Mesodermal cell (in vitro differentiated cells): ENCODE data around the gene PIGR.
"Not testable (repeated sequence)": the region's sequence is repeated elsewhere in the genome, so short reads cannot be mapped to it uniquely, and the experiment has no call there.

ENCODE experiments used
- H3K27ac ChIP-seq: 2 replicates; pipeline ENCODE4 v1.7.0; 2013; ENCODE audit warnings: mild to moderate bottlenecking, low read depth, low read length, moderate library complexity; ENCODE audit not compliant: severe bottlenecking
- H3K36me3 ChIP-seq: 2 replicates; pipeline ENCODE4 v1.7.1; 2013; ENCODE audit warnings: mild to moderate bottlenecking, low read length, moderate library complexity; ENCODE audit not compliant: control insufficient read depth, insufficient read depth
- H3K4me1 ChIP-seq: one replicate; pipeline ENCODE4 v1.7.1; 2013; ENCODE audit warnings: mild to moderate bottlenecking, low read length; ENCODE audit not compliant: insufficient read depth, control insufficient read depth, poor library complexity, severe bottlenecking
- H3K4me3 ChIP-seq: 2 replicates; pipeline ENCODE4 v1.7.0; 2013; ENCODE audit warnings: low read length, control low read depth, mild to moderate bottlenecking; ENCODE audit not compliant: insufficient read depth, poor library complexity, severe bottlenecking; ENCODE audit errors: extremely low read depth
- H3K9me3 ChIP-seq: 2 replicates; pipeline ENCODE4 v1.7.1; 2013; ENCODE audit warnings: mild to moderate bottlenecking, low read length, moderate library complexity; ENCODE audit not compliant: control insufficient read depth
- WGBS, 2 experiments: methylation state at CpG; one replicate each; pipeline ENCODE4 v1.1.5; 2013; ENCODE audit warnings: missing lambda C conversion rate in 2 of 2; ENCODE audit not compliant: insufficient coverage in 2 of 2; 5-methylcytosine and 5-hydroxymethylcytosine counted together

Gene PIGR

GRCh38 chr1:206933333-206933945, 12.8 kb downstream of the PIGR start:
- Histone ChIP-seq H3K4me3 (no peak overlapping the region), H3K27ac (no peak overlapping the region), H3K4me1 (no peaks in the 10 kb centered on the region), H3K36me3 (no peaks in the 10 kb centered on the region), H3K9me3 (no peaks in the 10 kb centered on the region)
- 45 to 63% methylated on average over 4 to 5 of the region's 8 CpGs for WGBS, 2 experiments

DNA sequence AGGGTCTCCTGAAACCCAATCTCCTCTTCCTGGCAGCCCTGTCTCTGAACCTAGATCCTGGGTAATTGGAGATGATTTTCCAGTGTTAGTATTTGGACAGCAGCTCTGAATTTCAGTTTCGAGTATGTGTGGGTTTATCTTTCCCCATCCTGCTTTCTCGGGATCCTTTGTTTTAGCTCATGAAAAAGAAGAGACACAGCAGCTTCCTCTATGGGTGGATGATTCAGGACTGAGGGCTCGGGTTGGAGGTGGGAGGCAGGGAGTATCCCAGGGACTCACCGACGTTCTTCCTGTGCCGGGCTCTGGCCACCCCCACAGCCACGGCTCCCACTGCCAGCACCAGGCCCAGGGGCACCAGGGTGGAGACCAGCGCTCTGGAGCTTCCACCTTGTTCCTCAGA, 14.1 kb downstream of the PIGR start:
- Histone ChIP-seq H3K4me1 (peaks cover 3% of the 10 kb centered on the region), H3K9me3 (no peaks in the 10 kb centered on the region), H3K36me3 (no peaks in the 10 kb centered on the region), H3K4me3 (no peak overlapping the region), H3K27ac (no peak overlapping the region)
- 84 to 90% methylated on average over 5 to 7 of the region's 8 CpGs for WGBS, 2 experiments

- H3K4me1 ChIP-seq = peaks cover 3% of the 10 kb centered on the region
- H3K4me3 ChIP-seq = no peak overlapping the region
- WGBS, 2 experiments = 82 to 83% methylated on average over 5 to 6 of the region's 6 CpGs
- no peaks in the 10 kb centered on the region for H3K36me3 ChIP-seq
- no peak overlapping the region for H3K27ac ChIP-seq
- no peaks in the 10 kb centered on the region for H3K9me3 ChIP-seq
Measured at GRCh38 chr1:206931709-206932108, 14.6 kb downstream of the PIGR start.

DNA sequence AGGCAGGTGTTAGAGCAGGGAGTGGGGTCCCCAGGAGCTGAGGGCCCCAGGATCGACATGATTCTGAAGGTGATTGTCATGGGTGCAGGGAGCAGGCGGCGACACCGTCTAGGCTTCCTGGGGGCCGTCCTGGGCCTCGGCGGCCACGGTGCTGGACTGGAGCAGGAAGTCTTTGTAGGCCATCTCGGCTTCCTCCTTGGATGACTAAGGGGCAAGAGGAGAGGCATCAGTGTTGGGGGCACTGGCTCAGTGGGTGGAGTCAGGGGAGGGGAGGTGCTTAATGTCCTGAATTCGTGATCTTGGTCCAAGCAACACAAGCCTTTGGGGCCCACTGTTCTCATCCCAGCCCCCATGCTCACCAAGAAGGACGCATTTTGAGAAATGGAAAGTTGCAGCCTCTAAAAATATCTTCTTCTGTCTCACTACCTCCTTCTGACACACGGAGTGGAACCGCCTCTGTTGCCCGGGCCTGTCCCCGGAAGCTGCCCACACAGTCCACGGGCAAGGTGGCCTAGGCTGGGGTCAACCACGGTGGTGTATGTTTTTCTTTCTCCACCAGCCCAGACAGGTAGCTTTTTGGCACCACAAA, 16.0 kb downstream of the PIGR start:
- Histone ChIP-seq H3K9me3 (no peaks in the 10 kb centered on the region), H3K36me3 (no peaks in the 10 kb centered on the region), H3K27ac (no peak overlapping the region), H3K4me3 (no peak overlapping the region), H3K4me1 (peaks cover 3% of the 10 kb centered on the region)
- WGBS, 2 experiments = 91 to 98% methylated on average over 12 to 16 of the region's 17 CpGs

DNA sequence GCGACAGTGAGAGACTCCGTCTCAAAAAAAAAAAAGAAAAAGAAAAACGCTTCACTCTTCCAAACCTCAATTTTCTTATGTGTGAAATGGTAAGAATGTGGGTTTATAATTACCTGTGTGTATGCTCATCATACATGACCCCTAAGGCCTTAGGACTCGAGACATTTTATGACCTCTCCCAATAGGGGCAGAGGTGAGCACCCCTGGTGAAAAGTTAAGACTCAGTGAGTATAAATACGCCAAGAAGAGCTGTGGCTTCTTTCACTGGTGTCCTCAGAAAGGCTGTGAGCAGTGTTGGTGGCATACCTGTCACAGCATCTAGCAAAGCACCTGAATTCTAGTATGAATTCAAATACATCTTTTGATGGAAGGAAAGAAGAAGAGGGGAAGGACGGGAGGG, 16.7 kb downstream of the PIGR start:
- WGBS, 2 experiments = 62 to 93% methylated on average over 2 of the region's 6 CpGs
- peaks cover 3% of the 10 kb centered on the region for H3K4me1 ChIP-seq
- H3K36me3 ChIP-seq = no peaks in the 10 kb centered on the region
- H3K4me3 ChIP-seq = no peak overlapping the region
- H3K9me3 ChIP-seq = no peaks in the 10 kb centered on the region
- no peak overlapping the region for H3K27ac ChIP-seq

DNA sequence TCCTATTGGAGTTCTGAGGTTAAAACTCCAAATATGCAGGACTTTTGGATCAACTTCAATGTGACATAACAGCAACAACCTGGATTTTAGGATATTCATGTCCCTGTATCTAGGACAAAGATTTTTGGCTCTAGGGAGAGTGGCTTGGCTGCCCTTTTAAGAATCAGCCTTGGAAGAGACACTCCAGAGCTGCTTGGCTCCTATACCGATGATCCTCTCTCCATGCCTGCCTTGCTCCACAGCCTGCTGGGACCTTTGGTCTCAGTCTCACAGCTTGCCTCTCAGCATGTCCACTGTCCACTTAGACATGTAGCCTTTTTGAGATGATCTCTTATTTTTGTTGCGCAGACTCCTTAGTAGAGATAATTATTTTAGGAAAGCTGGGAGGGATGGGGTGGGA, 20.0 kb downstream of the PIGR start:
- Histone ChIP-seq H3K9me3 (no peaks in the 10 kb centered on the region), H3K4me3 (no peak overlapping the region), H3K4me1 (peaks cover 3% of the 10 kb centered on the region), H3K27ac (no peak overlapping the region), H3K36me3 (no peaks in the 10 kb centered on the region)
- WGBS, 2 experiments = 90 to 100% methylated on average over 1 to 2 of the region's 2 CpGs

GRCh38 chr1:206925106-206925736, 21.0 kb downstream of the PIGR start:
- Histone ChIP-seq H3K4me1 (peaks cover 3% of the 10 kb centered on the region), H3K4me3 (no peak overlapping the region), H3K36me3 (no peaks in the 10 kb centered on the region), H3K27ac (no peak overlapping the region), H3K9me3 (no peaks in the 10 kb centered on the region)
- WGBS, 2 experiments = 81 to 89% methylated on average over 10 of the region's 11 CpGs

DNA sequence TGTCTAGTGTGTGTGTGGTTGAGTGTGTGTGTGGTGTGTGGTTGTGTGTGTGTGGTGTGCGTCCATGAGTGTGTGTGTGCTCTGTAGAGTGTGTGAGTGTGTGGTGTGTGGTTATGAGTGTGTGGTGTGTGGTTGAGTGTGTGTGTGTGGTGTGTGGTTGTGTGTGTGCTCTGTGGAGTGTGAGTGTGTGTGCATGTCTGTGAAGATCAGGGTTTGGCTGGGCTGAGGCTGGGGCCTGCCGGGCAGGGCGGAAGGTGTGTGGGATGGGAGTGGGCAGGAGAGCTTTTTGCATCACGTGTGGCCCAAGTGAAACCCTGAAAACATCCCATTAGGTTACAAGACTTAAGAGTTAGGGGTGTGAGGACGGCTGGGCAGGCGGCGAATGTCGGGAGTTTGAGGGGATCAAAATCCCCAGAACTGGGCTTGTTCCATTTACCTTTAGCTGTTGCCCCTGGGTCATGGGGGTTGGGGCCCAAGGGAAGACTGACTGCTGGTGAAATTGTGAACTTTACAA, 21.6 kb downstream of the PIGR start:
- H3K9me3 ChIP-seq = no peaks in the 10 kb centered on the region
- peaks cover 3% of the 10 kb centered on the region for H3K4me1 ChIP-seq
- no peak overlapping the region for H3K4me3 ChIP-seq
- 92% methylated on average over 4 to 6 of the region's 8 CpGs for WGBS, 2 experiments
- H3K36me3 ChIP-seq = no peaks in the 10 kb centered on the region
- no peak overlapping the region for H3K27ac ChIP-seq

- not testable (repeated sequence) for H3K4me3 ChIP-seq, H3K36me3 ChIP-seq, H3K4me1 ChIP-seq, H3K27ac ChIP-seq, H3K9me3 ChIP-seq
- WGBS, 2 experiments = 82 to 91% methylated on average over 3 of the region's 4 CpGs
Measured at GRCh38 chr1:206923961-206924557, 22.2 kb downstream of the PIGR start.

DNA sequence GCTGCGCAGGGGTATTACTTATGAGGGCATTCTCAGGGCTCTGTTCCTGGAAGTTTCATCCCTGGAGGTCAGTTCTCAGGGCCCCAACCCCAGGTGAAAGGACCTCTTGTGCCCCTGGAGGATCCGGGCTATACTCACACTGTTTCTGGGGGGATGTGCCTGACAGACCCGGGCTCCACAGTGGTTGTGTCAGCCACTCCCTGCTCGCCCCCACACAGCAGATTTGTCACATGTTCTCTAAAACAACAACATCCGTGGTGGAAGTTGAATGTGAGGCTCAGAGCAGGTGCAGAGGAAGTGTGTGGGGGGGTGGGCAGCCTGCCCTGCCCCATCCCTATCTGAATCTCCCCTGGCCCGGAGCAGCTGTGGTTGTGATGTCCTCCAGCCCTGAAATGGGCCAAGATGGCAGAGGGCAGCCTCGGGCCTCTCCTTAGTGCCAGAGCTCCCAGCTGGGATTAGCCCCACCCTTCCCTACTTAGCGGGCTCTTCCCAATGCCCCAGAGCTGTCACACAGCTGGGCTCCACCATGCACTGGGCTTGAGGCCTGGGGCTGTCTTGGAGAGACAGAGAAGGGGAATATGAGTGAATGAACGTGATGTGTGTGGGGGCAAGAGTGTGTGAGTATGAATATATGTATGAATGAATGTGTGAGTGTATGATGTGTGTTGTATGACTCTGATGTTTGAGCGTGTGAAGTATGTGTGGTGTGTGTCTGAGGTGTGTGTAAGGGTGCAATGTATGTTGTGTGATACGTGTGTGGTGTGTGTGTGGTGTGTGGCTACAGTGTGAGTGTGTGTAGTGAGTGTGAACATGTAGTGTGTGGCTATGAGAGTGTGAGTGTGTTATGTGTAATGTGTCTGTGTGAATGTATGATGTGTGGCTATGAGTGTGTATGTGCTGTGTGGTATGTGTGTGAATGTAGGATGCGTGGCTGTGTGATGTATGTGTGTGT, 23.0 kb downstream of the PIGR start:
- Histone ChIP-seq H3K36me3 (no peaks in the 10 kb centered on the region), H3K9me3 (no peaks in the 10 kb centered on the region), H3K4me3 (no peak overlapping the region), H3K27ac (no peak overlapping the region), H3K4me1 (peaks cover 3% of the 10 kb centered on the region)
- 89 to 90% methylated on average over 7 to 11 of the region's 12 CpGs for WGBS, 2 experiments
